Activated B cell treated with CpG ODN at 0.5 μM for 24 hours (primary cell): ENCODE data around the gene SPG7. TPM values are rescaled to one million over a fixed set of nuclear protein-coding genes. Genes with fewer than 3 reads are reported as not detected.

ENCODE experiments used
- ATAC-seq: fragments of 200-7000 bp; cut with Tn5 transposase; one replicate; pipeline ENCODE4 v1.10.0; 2021; ENCODE audit warnings: low read depth, mild to moderate bottlenecking, moderate library complexity
- CTCF ChIA-PET: fragments of 350-600 bp; sonication (Branson Sonifier 250); formaldehyde crosslinking; loops from one replicate; lab custom pipeline; 2021; ENCODE audit warnings: antibody characterized with exemption; lab: Charles Lee
- POLR2A ChIA-PET: fragments of 350-600 bp; sonication (Branson Sonifier 250); formaldehyde crosslinking; loops from one replicate; lab custom pipeline; 2021; ENCODE audit warnings: antibody characterized with exemption; lab: Charles Lee
- DNase-seq: peaks from one replicate; pipeline ENCODE4 v3.0.0; 2022
- H3K27ac Mint-ChIP-seq: one replicate; pipeline ENCODE4 v1.8.0; 2020; ENCODE audit warnings: mixed read lengths
- H3K27me3 Mint-ChIP-seq: one replicate; pipeline ENCODE4 v1.8.0; 2021; ENCODE audit warnings: mixed read lengths
- H3K36me3 Mint-ChIP-seq: one replicate; pipeline ENCODE4 v1.8.0; 2021; ENCODE audit warnings: low read depth, mixed read lengths
- H3K4me1 Mint-ChIP-seq: one replicate; pipeline ENCODE4 v1.8.0; 2021; ENCODE audit warnings: mixed read lengths
- H3K4me3 Mint-ChIP-seq: one replicate; pipeline ENCODE4 v1.8.0; 2020; ENCODE audit warnings: mild to moderate bottlenecking, mixed read lengths
- H3K9me3 Mint-ChIP-seq: one replicate; pipeline ENCODE4 v1.8.0; 2020; ENCODE audit warnings: mixed read lengths
- intact Hi-C: fragments of 100-400 bp; cut with micrococcal nuclease; formaldehyde crosslinking; loops from one replicate; pipeline ENCODE4 v1.15.1; 2024
- total RNA-seq: library from RNA; stranded (reverse); gene quantifications from 2 replicates; pipeline ENCODE4 v1.2.3, GENCODE V29; 2022
- TF ChIP-seq, protein P1 (sequence below): fragments of 200-600 bp; IDR thresholded peaks from one replicate; pipeline ENCODE4 v1.8.0; 2022; ENCODE audit warnings: antibody characterized with exemption, mild to moderate bottlenecking

Gene SPG7
- total RNA-seq, 1 donor from 2014 or later: 102 TPM

DNA sequence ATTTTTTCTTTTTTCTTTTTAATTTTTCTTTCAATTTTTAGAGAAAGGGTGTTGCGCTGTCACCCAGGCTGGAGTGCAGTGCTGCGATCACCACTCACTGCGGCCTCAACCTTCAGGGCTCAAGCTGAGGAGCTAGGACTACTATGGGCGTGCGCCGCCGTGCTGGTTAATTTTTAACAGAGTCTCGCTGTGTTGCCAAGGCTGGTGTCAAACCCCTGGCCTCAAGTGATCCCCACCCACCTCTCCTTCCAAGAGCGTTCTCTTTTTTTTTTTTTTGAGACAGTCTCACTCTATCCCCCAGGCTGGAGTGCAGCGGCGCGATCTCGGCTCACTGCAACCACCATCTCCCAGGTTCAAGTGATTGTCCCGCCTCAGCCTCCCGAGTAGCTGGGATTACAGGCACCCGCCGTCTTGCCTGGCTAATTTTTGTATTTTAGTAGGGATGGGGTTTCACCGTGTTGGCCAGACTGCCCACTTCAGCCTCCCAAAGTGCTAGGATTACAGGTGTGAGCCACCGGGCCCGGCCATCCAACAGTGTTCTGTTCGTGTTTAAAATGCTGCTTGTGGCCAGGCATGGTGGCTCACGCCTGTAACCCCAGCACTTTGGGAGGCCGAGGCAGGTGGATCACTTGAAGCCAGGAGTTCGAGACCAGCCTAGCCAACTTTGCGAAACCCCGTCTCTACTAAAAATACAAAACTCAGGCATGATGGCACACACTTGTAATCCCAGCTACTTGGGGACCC, 37.8 kb downstream of the SPG7 start:
- Mint-ChIP-seq H3K9me3 (no peaks in the 10 kb centered on the region), H3K4me1 (peaks cover 5% of the 10 kb centered on the region), H3K36me3 (peaks cover 69% of the 10 kb centered on the region), H3K4me3 (no peak overlapping the region), H3K27me3 (no peaks in the 10 kb centered on the region), H3K27ac (no peak overlapping the region)
- ATAC-seq: no peak
- intact Hi-C loops: no loop called here
- POLR2A ChIA-PET: interaction anchor here (0.7 kb wide), 1 partner anchor 439 kb away, joined by 4 read pairs; no protein-coding TSS in a partner anchor
- TF ChIP-seq, protein P1, sequence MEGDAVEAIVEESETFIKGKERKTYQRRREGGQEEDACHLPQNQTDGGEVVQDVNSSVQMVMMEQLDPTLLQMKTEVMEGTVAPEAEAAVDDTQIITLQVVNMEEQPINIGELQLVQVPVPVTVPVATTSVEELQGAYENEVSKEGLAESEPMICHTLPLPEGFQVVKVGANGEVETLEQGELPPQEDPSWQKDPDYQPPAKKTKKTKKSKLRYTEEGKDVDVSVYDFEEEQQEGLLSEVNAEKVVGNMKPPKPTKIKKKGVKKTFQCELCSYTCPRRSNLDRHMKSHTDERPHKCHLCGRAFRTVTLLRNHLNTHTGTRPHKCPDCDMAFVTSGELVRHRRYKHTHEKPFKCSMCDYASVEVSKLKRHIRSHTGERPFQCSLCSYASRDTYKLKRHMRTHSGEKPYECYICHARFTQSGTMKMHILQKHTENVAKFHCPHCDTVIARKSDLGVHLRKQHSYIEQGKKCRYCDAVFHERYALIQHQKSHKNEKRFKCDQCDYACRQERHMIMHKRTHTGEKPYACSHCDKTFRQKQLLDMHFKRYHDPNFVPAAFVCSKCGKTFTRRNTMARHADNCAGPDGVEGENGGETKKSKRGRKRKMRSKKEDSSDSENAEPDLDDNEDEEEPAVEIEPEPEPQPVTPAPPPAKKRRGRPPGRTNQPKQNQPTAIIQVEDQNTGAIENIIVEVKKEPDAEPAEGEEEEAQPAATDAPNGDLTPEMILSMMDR: no peak
- no peak for DNase-seq
- CTCF ChIA-PET: no interaction called here

DNA sequence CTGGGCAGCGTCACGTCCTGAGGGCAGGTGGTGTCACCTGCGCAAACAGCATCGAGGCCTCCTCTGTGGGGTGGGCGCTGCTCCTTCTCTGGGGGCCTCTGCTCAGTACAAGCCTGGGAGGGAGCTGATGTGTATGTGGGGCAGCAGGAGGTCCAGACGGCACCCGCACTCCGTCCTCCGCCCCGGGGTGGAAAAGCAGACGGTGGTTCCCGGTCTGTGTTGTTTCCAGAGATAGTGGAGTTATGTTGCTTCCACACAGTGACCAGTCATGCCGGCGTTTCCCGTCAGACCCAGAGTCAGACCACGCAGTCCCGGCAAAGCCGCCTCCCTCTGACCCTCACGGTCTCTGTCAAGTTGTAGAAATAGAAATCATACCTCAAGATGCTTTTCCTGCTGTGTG, 38.6 kb downstream of the SPG7 start:
- ChIA-PET POLR2A (no interaction called here), CTCF (no interaction called here)
- no peak for DNase-seq

DNA sequence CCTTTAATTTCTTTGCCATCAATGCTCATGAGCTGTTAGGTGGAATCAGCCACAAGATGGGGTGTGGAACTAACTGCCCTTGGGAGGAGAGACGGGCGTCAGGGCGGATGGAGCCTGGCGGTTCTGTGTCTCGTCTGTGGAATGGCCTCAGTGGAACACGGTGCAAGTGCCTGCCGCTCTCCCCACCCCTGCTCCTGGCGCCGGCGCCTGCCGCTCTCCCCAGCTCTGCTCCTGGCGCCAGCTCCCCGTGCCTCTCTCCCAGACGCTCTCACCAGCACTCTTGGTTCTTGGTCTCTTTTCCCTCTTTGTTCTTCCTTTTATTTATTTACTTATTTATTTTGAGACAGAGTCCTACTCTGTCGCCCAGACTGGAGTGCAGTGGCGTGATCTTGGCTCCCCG, 39.1 kb downstream of the SPG7 start:
- DNase-seq (no peak), ATAC-seq (no peak)
- ChIA-PET POLR2A (no interaction called here), CTCF (no interaction called here)
- TF ChIP-seq, protein P1: no peak
- H3K4me3 Mint-ChIP-seq: no peak overlapping the region
- intact Hi-C loops: no loop called here
- no peak overlapping the region for H3K27ac Mint-ChIP-seq
- H3K9me3 Mint-ChIP-seq: no peaks in the 10 kb centered on the region
- no peaks in the 10 kb centered on the region for H3K27me3 Mint-ChIP-seq
- H3K36me3 Mint-ChIP-seq: peaks cover 73% of the 10 kb centered on the region
- H3K4me1 Mint-ChIP-seq: peaks cover 5% of the 10 kb centered on the region

More for the DNA sequence above, 38.6 kb downstream of the SPG7 start:
- peaks cover 5% of the 10 kb centered on the region for H3K4me1 Mint-ChIP-seq
- H3K36me3 Mint-ChIP-seq: peaks cover 71% of the 10 kb centered on the region
- H3K27me3 Mint-ChIP-seq: no peaks in the 10 kb centered on the region
- no peak overlapping the region for H3K4me3 Mint-ChIP-seq
- ATAC-seq: no peak
- no peaks in the 10 kb centered on the region for H3K9me3 Mint-ChIP-seq
- intact Hi-C loops: no loop called here
- H3K27ac Mint-ChIP-seq: no peak overlapping the region
- TF ChIP-seq, protein P1: no peak

DNA sequence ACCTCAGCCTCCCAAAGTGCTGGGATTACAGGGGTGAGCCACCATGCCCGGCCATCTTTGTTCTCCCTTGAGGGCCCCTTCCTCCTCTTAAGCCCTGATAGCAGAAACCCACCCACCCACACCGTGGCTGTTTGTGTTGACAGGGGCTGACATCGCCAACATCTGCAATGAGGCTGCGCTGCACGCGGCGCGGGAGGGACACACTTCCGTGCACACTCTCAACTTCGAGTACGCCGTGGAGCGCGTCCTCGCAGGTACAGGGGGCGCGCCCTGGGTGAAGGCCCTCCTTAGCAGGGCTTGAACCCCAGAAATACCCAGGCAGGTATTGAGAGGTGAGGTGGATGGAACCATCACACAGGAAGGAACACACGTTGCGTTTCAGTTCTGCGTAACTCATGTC, 39.7 kb downstream of the SPG7 start:
- TF ChIP-seq, protein P1: no peak
- CTCF ChIA-PET: no interaction called here
- intact Hi-C loops: no loop called here
- POLR2A ChIA-PET: no interaction called here
- no peaks in the 10 kb centered on the region for H3K27me3 Mint-ChIP-seq
- ATAC-seq: no peak
- H3K9me3 Mint-ChIP-seq: no peaks in the 10 kb centered on the region
- H3K36me3 Mint-ChIP-seq: peaks cover 74% of the 10 kb centered on the region
- H3K4me3 Mint-ChIP-seq: no peak overlapping the region
- H3K4me1 Mint-ChIP-seq: peaks cover 5% of the 10 kb centered on the region
- no peak for DNase-seq
- no peak overlapping the region for H3K27ac Mint-ChIP-seq

DNA sequence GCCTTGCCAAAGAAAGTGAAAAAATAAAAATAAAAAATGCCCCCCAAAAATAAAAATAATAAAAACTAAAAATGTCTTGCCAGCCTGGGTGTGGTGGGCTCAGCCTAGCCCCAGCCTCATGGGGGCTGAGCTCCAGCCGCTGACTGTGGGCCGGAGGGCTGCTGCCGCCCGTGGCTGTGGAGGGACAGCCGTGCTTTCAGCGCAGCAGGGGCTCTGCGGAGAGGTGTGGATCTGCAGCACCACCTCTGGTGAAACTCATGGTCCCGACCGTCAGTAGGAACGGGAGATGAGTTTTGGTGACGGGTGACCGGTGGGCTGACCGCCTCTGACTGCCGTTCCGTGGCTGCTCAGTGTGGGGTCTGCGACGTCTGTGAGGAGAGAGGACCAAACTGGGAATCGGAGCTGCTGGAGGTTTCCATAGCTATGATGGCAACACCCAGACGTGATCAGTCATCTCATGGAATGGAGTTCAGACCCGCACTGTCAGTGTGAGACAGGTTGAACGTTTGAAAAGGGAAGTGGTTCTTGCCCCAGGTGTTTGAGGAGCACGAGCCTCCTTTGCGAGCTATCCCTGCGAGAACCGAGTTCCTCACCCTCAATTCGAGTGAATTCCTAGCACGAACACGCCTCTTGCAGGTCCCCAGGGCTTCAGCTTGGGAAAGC, 40.3 kb downstream of the SPG7 start:
- no peaks in the 10 kb centered on the region for H3K27me3 Mint-ChIP-seq
- H3K36me3 Mint-ChIP-seq: peaks cover 78% of the 10 kb centered on the region
- no peak overlapping the region for H3K4me3 Mint-ChIP-seq
- H3K27ac Mint-ChIP-seq: no peak overlapping the region
- TF ChIP-seq, protein P1: no peak
- ATAC-seq (no peak), DNase-seq (no peak)
- ChIA-PET POLR2A (interaction anchor here (1.4 kb wide), 1 partner anchor 16 kb away, joined by 3 read pairs; no protein-coding TSS in a partner anchor), CTCF (interaction anchor here (1.3 kb wide), 1 partner anchor 9 kb away, joined by 4 read pairs; no protein-coding TSS in a partner anchor)
- H3K4me1 Mint-ChIP-seq: peaks cover 5% of the 10 kb centered on the region
- intact Hi-C loops: no loop called here
- H3K9me3 Mint-ChIP-seq: no peaks in the 10 kb centered on the region
